ENCODE results near the gene NTHL1.

The NTHL1 gene

DNA sequence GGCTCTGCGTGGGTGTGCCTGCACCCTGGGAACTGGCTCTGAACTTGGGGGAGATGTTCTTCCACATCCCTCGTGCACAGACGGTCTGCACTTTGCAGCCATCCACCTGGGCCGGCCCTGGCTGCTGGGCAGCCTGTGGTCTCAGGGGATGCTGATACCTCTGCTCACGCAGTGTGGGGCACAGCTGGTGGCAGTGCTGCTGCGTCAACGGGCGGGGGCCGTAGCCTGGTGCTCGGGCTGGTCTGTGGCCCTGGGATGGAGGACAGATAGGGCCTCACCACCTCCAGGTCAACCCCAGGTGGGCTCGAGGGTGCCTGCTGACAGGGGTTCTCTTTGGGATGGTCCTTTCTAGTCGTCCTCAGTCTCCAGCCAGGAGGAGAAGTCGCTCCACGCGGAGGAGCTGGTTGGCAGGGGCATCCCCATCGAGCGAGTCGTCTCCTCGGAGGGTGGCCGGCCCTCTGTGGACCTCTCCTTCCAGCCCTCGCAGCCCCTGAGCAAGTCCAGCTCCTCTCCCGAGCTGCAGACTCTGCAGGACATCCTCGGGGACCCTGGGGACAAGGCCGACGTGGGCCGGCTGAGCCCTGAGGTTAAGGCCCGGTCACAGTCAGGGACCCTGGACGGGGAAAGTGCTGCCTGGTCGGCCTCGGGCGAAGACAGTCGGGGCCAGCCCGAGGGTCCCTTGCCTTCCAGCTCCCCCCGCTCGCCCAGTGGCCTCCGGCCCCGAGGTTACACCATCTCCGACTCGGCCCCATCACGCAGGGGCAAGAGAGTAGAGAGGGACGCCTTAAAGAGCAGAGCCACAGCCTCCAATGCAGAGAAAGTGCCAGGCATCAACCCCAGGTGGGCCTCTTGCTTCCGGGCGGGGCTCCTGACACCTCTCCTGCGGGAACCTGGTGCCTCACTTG lies 36.5 kb upstream of the NTHL1 start:
- peak; percentile 24 for DNase-seq

DNA sequence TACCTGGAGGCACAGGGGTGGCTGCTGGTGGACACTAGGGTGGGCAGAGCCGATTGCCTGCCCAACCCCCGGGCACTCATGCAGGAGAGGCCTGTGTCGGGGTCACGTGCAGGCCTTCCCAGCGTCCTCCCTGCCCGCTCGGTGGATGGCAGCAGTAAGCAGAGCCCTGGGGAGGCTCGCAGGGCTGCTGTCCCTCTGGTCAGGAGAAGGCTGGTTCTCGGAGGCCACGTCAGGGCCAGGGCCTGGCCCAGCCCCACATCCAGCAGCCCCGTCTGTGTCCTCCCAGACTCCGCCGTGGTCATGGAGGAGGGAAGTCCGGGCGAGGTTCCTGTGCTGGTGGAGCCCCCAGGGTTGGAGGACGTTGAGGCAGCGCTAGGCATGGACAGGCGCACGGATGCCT lies 35.8 kb upstream of the NTHL1 start:
- DNase-seq = peak; percentile 20

DNA sequence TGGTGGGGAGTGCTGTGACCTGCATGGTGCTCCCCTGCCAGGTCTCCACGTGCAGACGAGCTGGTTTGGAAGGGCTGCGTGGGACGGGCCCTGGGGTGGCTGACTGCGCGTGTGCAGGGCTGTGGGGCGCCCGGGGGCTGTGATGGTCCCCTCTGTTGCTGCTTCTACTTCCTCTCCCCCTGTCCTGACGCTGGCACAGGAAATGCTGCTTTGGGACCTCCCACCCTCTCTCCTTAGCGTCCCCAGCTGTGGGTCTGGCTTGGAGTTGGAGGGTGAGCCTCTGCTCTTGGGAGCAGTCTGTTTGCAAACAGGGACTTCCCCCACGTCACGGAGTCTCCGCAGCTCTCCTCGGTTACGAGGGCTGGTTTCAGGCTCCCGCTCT lies 35.3 kb upstream of the NTHL1 start:
- peak; percentile 30 for DNase-seq

DNA sequence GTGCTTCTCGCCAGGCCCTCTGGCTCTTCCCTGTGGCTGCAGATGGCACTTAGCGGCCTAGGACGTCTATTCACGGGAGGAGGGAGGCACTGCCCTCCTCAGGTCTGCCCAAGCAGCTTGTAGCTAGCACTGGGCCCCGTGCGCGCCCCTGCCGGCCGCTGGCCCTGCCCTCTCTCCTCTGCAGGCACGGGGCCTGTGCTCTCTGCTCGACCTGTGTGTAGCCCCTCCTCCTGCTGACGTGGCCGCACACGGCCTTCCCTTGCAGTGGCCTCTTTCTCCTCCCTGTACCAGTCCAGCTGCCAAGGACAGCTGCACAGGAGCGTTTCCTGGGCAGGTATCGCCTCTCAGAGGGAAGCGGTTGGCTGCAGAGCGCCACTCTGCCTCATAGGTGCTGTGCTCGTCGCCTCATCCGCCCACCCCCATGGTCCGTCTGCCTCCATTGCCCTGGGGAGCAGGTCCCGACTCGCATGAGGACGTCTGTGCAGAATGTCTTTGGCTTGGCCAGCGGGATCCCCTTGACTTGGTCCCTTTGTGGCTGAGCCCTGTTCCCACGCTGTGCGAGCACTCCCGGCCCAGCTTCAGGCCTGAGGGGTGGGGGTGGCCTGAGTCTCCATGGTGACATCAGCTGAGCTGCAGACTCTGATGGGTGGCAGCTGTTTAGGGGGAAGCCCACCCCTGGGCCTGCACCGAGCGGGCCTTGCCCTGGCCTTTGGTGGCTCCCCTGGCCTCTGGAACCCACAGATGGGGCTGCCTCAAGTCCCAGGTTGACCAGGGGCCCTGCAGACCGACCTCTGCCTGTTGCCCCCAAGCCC lies 34.7 kb upstream of the NTHL1 start:
- DNase-seq = peak; percentile 65

DNA sequence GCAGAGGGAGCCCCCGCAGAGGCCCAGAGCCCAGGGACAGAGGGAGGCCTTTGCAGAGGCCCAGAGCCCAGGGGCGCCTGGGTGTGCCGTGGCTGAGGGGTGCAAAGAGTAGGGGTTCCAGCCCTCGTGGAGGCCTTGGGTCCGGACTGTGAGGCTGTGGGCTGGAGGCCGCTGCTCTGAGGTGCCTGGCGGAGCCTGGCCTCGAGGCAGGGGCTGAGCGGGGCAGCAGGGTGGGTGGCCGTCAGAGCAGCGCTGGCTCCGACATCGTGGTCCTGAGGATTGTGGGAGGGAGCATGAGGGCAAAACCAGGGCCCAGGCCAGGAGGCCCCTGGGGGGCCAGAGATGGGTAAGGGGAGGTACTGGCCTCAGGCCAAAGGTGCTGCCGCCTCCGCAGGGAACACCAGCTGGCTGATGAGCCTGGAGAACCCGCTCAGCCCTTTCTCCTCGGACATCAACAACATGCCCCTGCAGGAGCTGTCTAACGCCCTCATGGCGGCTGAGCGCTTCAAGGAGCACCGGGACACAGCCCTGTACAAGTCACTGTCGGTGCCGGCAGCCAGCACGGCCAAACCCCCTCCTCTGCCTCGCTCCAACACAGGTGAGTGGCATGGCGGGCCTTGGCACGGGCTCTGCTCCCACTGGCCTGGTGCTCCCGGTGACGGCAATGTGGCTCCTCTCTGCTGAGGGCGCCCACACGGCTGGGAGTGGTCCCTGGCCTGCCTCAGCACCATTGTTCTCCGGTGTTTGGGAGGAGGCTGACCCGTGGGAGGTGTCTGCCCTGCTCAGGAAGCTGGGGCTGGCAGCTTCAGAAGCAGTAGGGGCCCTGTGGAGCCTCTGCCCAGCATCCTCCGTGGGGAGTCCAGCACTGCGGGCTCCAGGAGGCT lies 33.8 kb upstream of the NTHL1 start:
- no peak for DNase-seq

DNA sequence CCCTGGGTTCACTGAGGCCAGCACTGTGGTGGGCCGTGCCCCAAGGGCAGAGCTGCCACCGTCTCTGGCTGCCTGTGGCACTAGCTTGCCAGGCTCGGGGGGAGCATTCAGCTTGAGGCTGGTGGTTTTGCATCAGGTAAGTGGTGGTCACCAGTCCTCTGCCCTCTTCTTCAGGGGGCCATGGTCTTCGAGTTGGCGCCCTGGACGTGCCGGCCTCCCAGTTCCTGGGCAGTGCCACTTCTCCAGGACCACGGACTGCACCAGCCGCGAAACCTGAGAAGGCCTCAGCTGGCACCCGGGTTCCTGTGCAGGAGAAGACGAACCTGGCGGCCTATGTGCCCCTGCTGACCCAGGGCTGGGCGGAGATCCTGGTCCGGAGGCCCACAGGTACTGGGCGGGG lies 32.4 kb upstream of the NTHL1 start:
- no peak for DNase-seq

DNA sequence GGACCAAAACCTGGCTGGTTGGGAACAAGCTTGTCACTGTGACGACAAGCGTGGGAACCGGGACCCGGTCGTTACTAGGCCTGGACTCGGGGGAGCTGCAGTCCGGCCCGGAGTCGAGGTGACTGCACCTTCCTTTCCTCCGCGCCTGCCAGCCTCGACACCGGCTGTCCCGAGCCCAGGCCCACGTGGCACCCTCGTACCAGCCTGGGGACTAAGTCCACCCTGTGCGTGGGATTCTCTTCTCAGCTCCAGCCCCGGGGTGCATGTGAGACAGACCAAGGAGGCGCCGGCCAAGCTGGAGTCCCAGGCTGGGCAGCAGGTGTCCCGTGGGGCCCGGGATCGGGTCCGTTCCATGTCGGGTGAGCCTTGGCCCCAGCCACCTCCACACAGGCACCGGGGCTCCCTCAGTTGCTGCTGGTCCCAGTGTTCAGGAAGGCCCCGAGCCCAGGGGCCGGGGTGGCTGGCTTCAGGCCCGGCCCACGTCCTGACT lies 31.7 kb upstream of the NTHL1 start:
- DNase-seq = no peak

DNA sequence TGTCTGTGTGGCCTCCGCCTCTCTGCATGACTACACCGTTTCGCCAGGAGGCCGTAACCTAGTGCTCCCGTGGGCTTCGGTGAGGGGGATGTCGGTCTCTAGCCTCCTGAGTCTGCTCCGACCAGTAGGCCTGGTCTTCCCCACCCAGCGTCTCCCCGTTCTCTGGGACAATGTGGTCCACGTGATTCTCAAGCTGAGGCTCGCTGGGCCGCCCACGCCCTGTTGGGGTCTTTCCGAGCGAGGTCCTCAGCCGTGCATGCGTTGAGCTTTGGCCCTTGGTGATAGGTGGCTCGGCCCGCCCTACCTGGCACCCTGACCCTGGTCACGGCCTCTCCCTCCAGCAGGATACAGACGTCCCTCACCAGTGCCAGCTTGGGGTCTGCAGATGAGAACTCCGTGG lies 31.1 kb upstream of the NTHL1 start:
- no peak for DNase-seq

DNA sequence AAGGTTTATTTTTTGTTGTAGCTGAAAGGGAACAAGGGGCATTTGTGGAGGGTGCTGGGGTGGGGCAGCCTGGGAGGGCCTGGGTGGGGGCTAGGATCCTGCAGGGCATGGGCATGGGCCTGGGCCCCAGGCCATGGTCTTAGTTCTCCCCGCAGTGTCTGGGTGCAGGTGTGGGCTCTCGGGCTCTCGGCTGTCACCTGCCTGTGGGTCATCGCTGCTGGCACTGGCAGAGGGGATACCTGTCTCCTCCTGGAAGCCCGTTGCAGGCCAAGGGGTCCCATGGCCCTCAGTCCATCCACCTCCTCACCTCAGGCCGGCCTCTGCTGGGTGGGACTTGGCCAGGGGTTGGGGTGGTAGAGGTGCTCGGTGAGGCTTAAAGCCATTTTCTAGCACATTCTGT lies 30.5 kb upstream of the NTHL1 start:
- DNase-seq = no peak

DNA sequence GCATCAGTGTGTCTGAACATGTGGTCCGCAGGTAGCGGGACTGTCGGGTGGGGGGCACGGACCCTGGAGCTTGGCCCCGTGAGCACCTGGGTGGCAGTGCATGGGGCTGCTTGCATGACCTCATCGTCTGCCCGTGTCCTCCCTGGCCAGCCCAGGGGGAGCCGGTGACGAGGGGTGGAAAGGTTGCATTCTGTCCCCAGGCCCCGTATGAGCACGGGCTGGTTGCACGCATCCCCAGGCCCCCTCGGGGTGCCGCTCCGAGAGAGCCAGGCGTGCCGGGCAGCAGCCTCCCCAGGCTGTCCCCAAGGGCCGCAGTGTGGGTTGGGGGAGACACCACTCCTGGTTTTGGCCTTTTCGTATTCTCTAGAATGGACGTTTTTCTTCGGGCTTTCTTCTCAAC lies 30.1 kb upstream of the NTHL1 start:
- DNase-seq = no peak

DNA sequence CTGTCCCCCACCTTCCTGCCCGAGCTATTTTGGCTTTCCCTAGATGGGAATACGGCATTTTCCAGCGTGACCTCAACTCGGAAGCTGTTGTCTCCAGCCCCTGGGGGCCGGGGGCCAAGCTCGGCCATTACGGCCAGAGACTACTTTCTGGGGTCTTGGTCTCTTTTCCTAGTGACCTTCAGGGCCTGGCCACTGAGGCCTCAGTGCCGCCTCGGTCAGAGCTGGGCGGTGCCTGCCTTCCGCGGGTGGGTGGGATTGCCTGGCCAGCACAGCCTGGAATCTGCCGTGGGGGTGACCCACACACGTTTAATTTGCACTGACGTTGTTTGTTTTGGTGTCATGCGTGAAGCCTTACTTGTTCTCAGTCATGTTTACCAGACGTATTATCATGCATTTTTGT lies 29.4 kb upstream of the NTHL1 start:
- no peak for DNase-seq

DNA sequence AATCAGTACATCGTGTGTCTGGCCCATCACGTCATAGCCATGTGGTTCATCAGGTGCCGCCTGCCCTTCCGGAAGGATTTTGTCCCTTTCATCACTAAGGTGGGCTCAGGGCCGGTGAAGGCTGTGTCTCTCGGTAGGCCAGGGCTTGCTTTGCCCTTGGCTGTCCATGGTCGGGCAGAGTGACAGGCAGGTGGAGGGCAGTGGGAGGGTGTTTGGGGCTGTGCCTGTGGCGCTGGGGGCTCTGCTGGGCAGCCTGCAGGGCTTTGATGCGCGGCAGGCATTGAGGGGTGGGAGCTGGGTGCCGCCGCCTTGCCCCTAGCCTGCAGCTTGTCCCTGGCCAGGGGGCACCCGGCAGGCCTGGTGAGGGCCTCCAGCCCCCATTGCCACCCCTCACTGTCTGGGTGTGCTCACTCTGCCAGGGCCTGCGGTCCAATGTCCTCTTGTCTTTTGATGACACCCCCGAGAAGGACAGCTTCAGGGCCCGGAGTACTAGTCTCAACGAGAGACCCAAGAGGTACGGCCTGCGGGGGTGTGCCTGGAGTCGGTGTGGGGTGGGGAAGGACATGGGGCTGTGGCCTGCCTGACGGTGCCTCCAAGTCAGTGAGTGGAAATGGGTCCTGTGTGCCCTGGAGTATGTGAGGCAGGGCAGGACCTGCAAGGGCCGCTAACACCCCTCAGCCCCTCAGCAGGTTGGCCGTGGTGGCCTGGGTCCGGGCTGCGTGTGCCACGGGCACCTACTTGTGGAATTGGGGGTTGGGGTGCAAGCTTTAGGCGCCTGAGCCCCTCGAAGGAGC lies 28.6 kb upstream of the NTHL1 start:
- no peak for DNase-seq

DNA sequence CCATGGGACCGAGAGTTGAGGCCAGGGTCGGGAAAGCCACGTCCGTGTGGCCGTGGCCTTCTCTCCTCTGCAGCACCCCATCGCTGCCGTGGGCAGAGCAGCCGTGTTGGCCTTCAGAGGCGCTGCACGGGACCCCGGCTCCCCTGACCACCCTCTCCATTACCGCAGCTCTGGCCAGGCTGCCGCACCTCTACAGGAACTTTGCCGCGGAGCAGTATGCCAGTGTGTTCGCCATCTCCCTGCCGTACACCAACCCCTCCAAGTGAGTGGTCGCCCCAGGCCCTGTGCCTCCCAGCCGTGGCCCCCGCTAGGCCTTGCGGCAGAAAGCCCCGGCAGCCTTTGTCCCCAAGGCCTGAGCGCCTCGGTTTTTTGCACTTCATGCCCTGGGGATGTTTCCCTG lies 28.0 kb upstream of the NTHL1 start:
- DNase-seq = no peak

DNA sequence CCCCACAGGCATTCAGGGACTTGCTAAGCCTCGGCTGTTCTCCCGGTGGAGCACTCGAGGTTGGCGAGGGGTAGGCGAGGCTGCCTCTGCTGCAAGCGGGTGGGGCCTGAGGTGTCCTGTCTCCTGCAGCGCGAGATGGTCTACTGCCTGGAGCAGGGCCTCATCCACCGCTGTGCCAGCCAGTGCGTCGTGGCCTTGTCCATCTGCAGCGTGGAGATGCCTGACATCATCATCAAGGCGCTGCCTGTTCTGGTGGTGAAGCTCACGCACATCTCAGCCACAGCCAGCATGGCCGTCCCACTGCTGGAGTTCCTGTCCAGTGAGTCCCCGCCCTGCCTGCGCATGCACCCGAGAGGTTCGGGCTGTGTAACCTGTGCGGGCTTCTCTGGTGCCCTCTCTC lies 26.4 kb upstream of the NTHL1 start:
- no peak for DNase-seq

DNA sequence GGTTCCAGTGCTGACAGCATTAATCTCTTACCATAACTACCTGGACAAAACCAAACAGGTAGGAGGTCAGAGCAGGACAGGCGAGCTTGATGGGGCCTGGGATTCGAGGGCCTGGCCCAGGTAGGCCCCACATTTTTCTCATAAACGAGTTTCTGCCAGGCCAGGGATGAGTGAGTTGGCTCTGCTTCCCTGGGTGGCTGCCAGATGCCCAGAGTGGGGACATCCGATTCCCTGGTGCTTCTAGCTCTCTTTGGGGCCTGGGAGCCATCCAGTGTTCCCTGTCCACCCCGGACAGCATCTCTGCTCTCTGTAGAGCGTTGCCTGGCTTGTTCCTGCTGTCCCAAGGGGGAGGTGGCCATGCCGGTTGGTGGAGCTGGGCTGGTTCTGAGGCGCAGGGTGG lies 25.3 kb upstream of the NTHL1 start:
- DNase-seq = no peak

DNA sequence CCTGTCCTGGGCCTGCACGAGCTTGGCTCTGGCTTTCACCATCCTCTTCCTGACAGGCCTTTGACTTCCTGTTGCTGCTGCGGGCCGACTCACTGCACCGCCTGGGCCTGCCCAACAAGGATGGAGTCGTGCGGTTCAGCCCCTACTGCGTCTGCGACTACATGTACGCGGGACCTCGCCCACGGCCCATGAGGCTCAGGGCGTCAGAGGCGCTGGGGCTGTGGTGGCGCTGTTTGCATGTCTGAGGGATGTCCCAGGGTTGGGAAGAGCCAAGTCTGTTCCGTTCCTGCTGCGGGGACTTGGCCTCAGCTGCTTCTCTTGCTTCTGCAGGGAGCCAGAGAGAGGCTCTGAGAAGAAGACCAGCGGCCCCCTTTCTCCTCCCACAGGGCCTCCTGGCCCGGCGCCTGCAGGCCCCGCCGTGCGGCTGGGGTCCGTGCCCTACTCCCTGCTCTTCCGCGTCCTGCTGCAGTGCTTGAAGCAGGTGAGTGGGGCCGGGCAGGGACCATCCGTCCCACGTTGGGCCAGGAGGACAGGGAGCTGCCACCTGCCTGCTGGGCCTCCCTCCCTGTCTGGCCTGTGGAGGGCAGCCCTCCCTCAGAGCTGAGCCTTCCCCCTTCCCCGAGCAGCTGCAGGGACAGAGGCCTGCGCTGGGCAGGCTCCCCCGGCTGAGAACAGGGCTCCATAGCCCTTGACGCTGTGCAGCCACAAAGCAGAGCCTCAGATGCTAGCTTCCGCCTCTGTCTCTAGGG lies 24.0 kb upstream of the NTHL1 start:
- DNase-seq = no peak

DNA sequence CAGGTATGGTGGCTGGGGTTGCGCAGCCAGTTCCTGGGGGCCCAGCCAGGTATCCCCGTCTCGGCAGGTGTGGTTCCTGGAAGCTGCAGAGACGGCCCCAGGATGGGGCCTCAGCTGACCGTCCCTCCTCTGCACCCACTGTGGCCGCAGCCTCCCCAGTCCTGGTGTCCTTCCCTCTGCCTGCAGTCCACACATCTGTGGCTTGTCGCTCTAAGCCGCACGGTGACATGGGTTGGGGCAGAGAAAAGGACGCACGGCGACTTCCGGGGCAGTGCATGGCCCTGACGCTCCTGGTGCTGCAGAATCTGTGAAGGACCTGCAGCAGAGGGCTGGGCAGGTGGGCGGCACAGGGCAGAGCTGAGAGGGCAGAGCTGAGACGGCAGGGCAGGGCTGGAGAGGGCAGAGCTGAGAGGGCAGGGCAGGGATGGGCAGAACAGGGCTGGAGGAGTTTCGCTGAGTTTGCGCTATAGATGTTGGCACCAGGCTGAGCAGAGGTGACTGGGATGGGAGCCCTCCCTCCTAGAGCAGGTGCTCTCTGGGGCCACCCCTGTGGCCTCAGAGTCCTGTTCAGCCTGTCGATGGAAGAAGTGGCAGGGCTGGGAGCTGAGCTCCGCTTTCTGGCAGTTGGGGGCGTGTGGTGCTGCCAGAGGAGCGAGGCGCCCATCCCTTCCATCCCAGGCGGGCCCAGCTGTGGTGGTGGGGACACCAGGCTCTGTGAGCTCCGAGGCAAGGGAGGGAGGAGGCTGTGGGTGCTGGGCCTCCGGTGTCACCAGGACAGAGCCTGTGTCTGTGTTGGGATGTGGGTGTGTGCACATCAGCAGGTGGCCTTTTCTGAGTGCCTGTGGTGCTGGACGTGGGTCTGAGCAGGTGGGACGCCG lies 23.2 kb upstream of the NTHL1 start:
- DNase-seq = no peak

DNA sequence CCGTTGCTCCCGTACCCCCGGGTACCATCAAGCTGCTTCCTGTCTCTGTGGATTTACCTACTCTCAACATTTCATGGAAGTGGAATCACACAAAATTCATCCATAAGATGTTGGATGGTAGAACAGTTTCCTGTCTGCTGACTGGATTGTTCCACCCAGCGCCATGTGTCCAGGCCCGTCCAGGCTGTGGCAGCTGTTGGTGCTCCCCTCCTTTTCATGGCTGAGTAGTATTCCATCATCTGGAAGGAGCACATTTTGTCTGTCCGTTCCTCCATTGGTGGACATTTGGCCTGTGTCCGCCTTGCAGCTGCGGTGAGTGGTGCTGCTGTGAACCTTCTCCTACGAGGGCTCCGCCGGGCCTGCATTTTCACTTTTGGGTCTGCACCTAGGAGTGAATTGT lies 18.5 kb upstream of the NTHL1 start:
- no peak for DNase-seq

DNA sequence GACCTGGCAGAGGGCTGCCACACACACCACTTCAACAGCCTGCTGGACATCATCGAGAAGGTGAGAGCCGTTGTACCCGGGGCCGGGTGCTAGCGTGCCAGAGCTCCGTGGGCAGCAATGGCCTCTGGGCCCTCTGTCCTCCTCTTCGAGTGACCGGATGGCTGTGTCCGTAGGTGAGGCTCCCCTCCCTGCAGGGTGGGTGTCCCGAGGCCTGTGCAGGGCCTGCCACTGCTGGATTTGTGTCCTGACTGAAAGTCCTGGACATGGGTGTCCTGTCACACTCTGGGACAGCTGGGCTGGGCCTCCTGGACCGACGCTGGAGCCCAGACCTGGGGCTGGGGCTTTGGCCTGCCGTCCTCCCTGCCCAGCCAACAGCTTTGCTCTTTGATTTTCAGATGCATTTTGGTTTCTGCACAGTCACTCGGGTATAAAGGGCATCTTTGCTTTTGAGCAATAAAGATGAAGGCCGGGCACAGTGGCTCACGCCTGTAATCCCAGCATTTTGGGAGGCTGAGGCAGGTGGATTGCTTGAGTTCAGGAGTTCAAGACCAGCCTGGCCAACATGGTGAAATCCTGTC lies 16.8 kb upstream of the NTHL1 start:
- no peak for DNase-seq

DNA sequence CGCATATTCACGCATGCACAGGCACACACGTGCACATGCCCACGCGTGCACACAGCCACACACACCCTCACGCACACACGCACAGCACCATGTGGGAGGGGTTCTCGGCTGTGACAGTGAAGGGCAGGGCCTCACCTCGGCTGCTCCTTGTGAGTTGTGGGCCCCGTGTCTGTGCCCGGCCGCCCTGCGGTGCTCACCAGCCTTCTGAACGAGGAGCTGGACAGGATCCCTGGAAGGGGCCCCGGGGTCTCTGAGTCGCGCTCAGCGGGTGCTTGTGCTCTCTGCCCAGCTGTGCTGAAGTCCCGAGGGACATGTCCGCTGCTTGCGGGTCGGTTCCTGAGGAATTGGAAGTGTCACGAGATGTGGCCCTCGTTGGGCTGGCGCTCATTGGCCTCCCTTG lies 16.2 kb upstream of the NTHL1 start:
- no peak for DNase-seq

Data from femur (tissue), 1 donor.